ENCODE measurements around the gene SPAG6. TPM values are rescaled to one million over a fixed set of nuclear protein-coding genes. Genes with fewer than 3 reads are reported as not detected.
A peak's percentile ranks its signal among the peaks of the same experiment; 100 is the strongest.

The SPAG6 gene
- total RNA-seq, 2 experiments from 2014 or later: not detected

- peaks cover 24% of the 10 kb centered on the region for H3K4me1 ChIP-seq (ENCODE audit: insufficient read depth, low read length)
- ATAC-seq (ENCODE audit: poor library complexity) (no peak), DNase-seq (no peak)
- peaks cover 27% of the 10 kb centered on the region for H3K4me1 Mint-ChIP-seq (ENCODE audit: low read depth)
- peak overlapping the region; percentile 100 for H3K27ac Mint-ChIP-seq
- no peak overlapping the region for H3K27ac ChIP-seq (ENCODE audit: low read depth in 1 of 2, low read length in 2 of 2)
- H3K36me3 Mint-ChIP-seq (ENCODE audit: low read depth): peaks cover 11% of the 10 kb centered on the region
- peaks cover 4% of the 10 kb centered on the region for H3K27me3 Mint-ChIP-seq
- H3K4me3 ChIP-seq (ENCODE audit: low read length): no peak overlapping the region
- H3K9me3 ChIP-seq (ENCODE audit: control insufficient read depth in 1 of 2, insufficient read depth in 1 of 2, low read length in 2 of 2): no peaks in the 10 kb centered on the region
- no peaks in the 10 kb centered on the region for H3K36me3 ChIP-seq (ENCODE audit: insufficient read depth, low read length)
- no peak for TF ChIP-seq CTCF (IDR thresholded peaks at IDR 0.05)
- H3K9me3 Mint-ChIP-seq: no peaks in the 10 kb centered on the region
- ChIA-PET POLR2A (no interaction called here), CTCF (no interaction called here)
- H3K27me3 ChIP-seq (ENCODE audit: control insufficient read depth in 1 of 2, insufficient read depth in 2 of 2, low read length in 2 of 2): peaks cover 0 to 7% of the 10 kb centered on the region in 2 experiments
- H3K4me3 Mint-ChIP-seq: no peak overlapping the region
- intact Hi-C loops (cut with DNase I, micrococcal nuclease): loop anchor here in 1 of 2 experiments (10.0 kb wide), 1 partner anchor 940 kb away; no protein-coding TSS in a partner anchor
Measured at GRCh38 chr10:22434521-22434920, 89.2 kb downstream of the SPAG6 start.

GRCh38 chr10:22435650-22436049 lies 90.4 kb downstream of the SPAG6 start:
- H3K27me3 ChIP-seq (ENCODE audit: control insufficient read depth in 1 of 2, insufficient read depth in 2 of 2, low read length in 2 of 2): no peaks in the 10 kb centered on the region
- intact Hi-C loops (cut with DNase I, micrococcal nuclease): loop anchor here (2.0 to 10.0 kb wide), 8 partner anchors 88 to 941 kb away; partner anchors contain the start of genes DNAJC1 (in 2 of the 2), COMMD3 (in 1 of the 2), PIP4K2A (in 1 of the 2) and SPAG6 (in 1 of the 2)
- DNase-seq (peak in 3 of 14 experiments; percentile 4 to 30 (median 22)), ATAC-seq (ENCODE audit: poor library complexity) (no peak)
- CTCF ChIA-PET: interaction anchor here (1.2 kb wide), 1 partner anchor 34 kb away, joined by 3 read pairs; no protein-coding TSS in a partner anchor
- no peak overlapping the region for H3K27ac ChIP-seq (ENCODE audit: low read depth in 1 of 2, low read length in 2 of 2)
- H3K4me3 Mint-ChIP-seq: peak overlapping the region; percentile 85
- H3K9me3 Mint-ChIP-seq: no peaks in the 10 kb centered on the region
- H3K27ac Mint-ChIP-seq: peak overlapping the region; percentile 100
- no peaks in the 10 kb centered on the region for H3K36me3 ChIP-seq (ENCODE audit: insufficient read depth, low read length)
- peaks cover 24% of the 10 kb centered on the region for H3K4me1 ChIP-seq (ENCODE audit: insufficient read depth, low read length)
- H3K4me1 Mint-ChIP-seq (ENCODE audit: low read depth): peaks cover 36% of the 10 kb centered on the region
- TF ChIP-seq CTCF (IDR thresholded peaks at IDR 0.05): no peak
- no peaks in the 10 kb centered on the region for H3K27me3 Mint-ChIP-seq
- H3K4me3 ChIP-seq (ENCODE audit: low read length): no peak overlapping the region
- no peaks in the 10 kb centered on the region for H3K9me3 ChIP-seq (ENCODE audit: control insufficient read depth in 1 of 2, insufficient read depth in 1 of 2, low read length in 2 of 2)
- POLR2A ChIA-PET: interaction anchor here (0.9 to 4.9 kb wide), 21 partner anchors 8 to 919 kb away, joined by 3 to 96 read pairs (median 8); partner anchors contain the start of genes BMI1, COMMD3, PIP4K2A and SKIDA1
- H3K36me3 Mint-ChIP-seq (ENCODE audit: low read depth): peaks cover 11% of the 10 kb centered on the region

GRCh38 chr10:22436526-22436892 lies 91.2 kb downstream of the SPAG6 start:
- peaks cover 43% of the 10 kb centered on the region for H3K4me1 Mint-ChIP-seq (ENCODE audit: low read depth)
- intact Hi-C loops (cut with DNase I, micrococcal nuclease): loop anchor here (2.0 to 10.0 kb wide), 8 partner anchors 89 to 942 kb away; partner anchors contain the start of genes DNAJC1 (in 2 of the 2), COMMD3 (in 1 of the 2), PIP4K2A (in 1 of the 2) and SPAG6 (in 1 of the 2)

More at GRCh38 chr10:22436526-22436892, 91.2 kb downstream of the SPAG6 start:
- H3K4me3 Mint-ChIP-seq: peak overlapping the region; percentile 98
- H3K9me3 Mint-ChIP-seq: no peaks in the 10 kb centered on the region
- ChIA-PET CTCF (interaction anchor here (1.0 to 1.2 kb wide), 6 partner anchors 19 to 552 kb away, joined by 3 to 4 read pairs (median 4); partner anchors contain the start of gene DNAJC1), POLR2A (interaction anchor here (0.8 to 4.9 kb wide), 51 partner anchors 9 to 1003 kb away, joined by 3 to 96 read pairs (median 6); partner anchors contain the start of genes BMI1, COMMD3, DNAJC1 and OTUD1)
- H3K36me3 ChIP-seq (ENCODE audit: insufficient read depth, low read length): no peaks in the 10 kb centered on the region
- DNase-seq (peak in 6 of 14 experiments; percentile 28 to 79 (median 56)), ATAC-seq (ENCODE audit: poor library complexity) (peak; percentile 32)
- peak overlapping the region; percentile 90 to 94 for H3K27ac ChIP-seq (ENCODE audit: low read depth in 1 of 2, low read length in 2 of 2)
- H3K36me3 Mint-ChIP-seq (ENCODE audit: low read depth): peaks cover 11% of the 10 kb centered on the region
- H3K4me1 ChIP-seq (ENCODE audit: insufficient read depth, low read length): peaks cover 24% of the 10 kb centered on the region
- no peaks in the 10 kb centered on the region for H3K27me3 Mint-ChIP-seq
- H3K9me3 ChIP-seq (ENCODE audit: control insufficient read depth in 1 of 2, insufficient read depth in 1 of 2, low read length in 2 of 2): no peaks in the 10 kb centered on the region
- H3K27ac Mint-ChIP-seq: peak overlapping the region; percentile 100
- TF ChIP-seq CTCF (IDR thresholded peaks at IDR 0.05): no peak
- peak overlapping the region; percentile 92 for H3K4me3 ChIP-seq (ENCODE audit: low read length)
- H3K27me3 ChIP-seq (ENCODE audit: control insufficient read depth in 1 of 2, insufficient read depth in 2 of 2, low read length in 2 of 2): no peaks in the 10 kb centered on the region

Data from CD4-positive, alpha-beta T cell (primary cell).